ENCODE data around the gene FZR1. TPM values are rescaled to one million over a fixed set of nuclear protein-coding genes. Genes with fewer than 3 reads are reported as not detected.

The FZR1 gene
- total RNA-seq, 1 experiment from 2014 or later: 51.4 TPM

GRCh38 chr19:3494559-3494958 is 11.6 kb upstream of the FZR1 start:
- H3K4me2 ChIP-seq (ENCODE audit: insufficient read depth, insufficient read length, low read length): no peak overlapping the region
- no peak overlapping the region for H4K5ac ChIP-seq (ENCODE audit: insufficient read length, low read depth, low read length)
- H2BK20ac ChIP-seq (ENCODE audit: low read depth, low read length, poor library complexity, severe bottlenecking): no peak overlapping the region
- Mint-ChIP-seq H3K9me3 (no peaks in the 10 kb centered on the region; a peak in 1 of 5 replicates), H3K4me1 (peaks cover 3 to 4% of the 10 kb centered on the region in 2 experiments; a peak in 2 of 4 replicates), H3K4me3 (no peak overlapping the region), H3K36me3 (ENCODE audit: insufficient read depth in 1 of 3, low read depth in 3 of 3) (peaks cover 20 to 51% (median 41%) of the 10 kb centered on the region in 3 experiments; a peak in 6 of 7 replicates), H3K27me3 (ENCODE audit: low read depth) (no peaks in the 10 kb centered on the region), H3K27ac (peak overlapping the region in 1 of 3 experiments; percentile 84; a peak in 1 of 7 replicates)
- DNase-seq: no peak
- no peak overlapping the region for H3K27ac ChIP-seq (ENCODE audit: insufficient read length, low read depth, low read length)
- no peak for TF ChIP-seq CTCF (conservative IDR thresholded peaks at IDR 0.05)
- no peak overlapping the region for H2BK5ac ChIP-seq (ENCODE audit: insufficient read length, low read length)
- no peak overlapping the region for H2AFZ ChIP-seq (ENCODE audit: low read length)
- peaks cover 4% of the 10 kb centered on the region for H3K79me2 ChIP-seq (ENCODE audit: insufficient read depth, low read length)
- no peak overlapping the region for H3K18ac ChIP-seq (ENCODE audit: insufficient read length, low read depth, low read length)
- no peak overlapping the region for H3K9ac ChIP-seq (ENCODE audit: extremely low read depth, insufficient read length, low read length)
- H2BK120ac ChIP-seq (ENCODE audit: low read depth, low read length, poor library complexity, severe bottlenecking): no peak overlapping the region
- H3K4ac ChIP-seq (ENCODE audit: low read depth, low read length): no peak overlapping the region
- no peaks in the 10 kb centered on the region for H3K4me1 ChIP-seq (ENCODE audit: insufficient read depth, low read length)
- no peaks in the 10 kb centered on the region for H3K79me1 ChIP-seq (ENCODE audit: insufficient read depth, low read depth, low read length, poor library complexity, severe bottlenecking)
- no peaks in the 10 kb centered on the region for H3K23me2 ChIP-seq (ENCODE audit: insufficient read length, low read depth, low read length, poor library complexity, severe bottlenecking)
- no peak overlapping the region for H4K91ac ChIP-seq (ENCODE audit: insufficient read length, low read depth, low read length)
- no peak overlapping the region for H3K23ac ChIP-seq (ENCODE audit: insufficient read length, low read depth, low read length)
- H3K14ac ChIP-seq (ENCODE audit: insufficient read depth, low read length): no peak overlapping the region
- H2AK5ac ChIP-seq (ENCODE audit: insufficient read length, low read length): no peak overlapping the region
- H4K20me1 ChIP-seq (ENCODE audit: control insufficient read depth, insufficient read depth, insufficient read length): no peaks in the 10 kb centered on the region
- no peaks in the 10 kb centered on the region for H3K27me3 ChIP-seq (ENCODE audit: insufficient read depth, low read length)
- no CpG with 5 or more reads among the region's 18 CpGs for WGBS (ENCODE audit: extremely low coverage, insufficient read length, low lambda C conversion rate)
- no peak overlapping the region for H2BK12ac ChIP-seq (ENCODE audit: insufficient read length, low read depth, low read length)
- no peak overlapping the region for H4K8ac ChIP-seq (replicated peaks; ENCODE audit: insufficient read length, low read depth, low read length)
- no peak overlapping the region for H3T11ph ChIP-seq (ENCODE audit: low read length)
- no peak overlapping the region for H3K56ac ChIP-seq (ENCODE audit: insufficient read length, low read depth, low read length)
- H2BK15ac ChIP-seq (ENCODE audit: low read depth, low read length): no peak overlapping the region
- no peaks in the 10 kb centered on the region for H3K9me3 ChIP-seq (ENCODE audit: control insufficient read depth, low read depth, low read length)

All from H9 (cell line).